Hematopoietic multipotent progenitor cell treated with erythropoietin and hydrocortisone succinate and interleukin-3 and kit ligand, for 17 days (in vitro differentiated cells): ENCODE data around the gene ARVCF.

ENCODE experiments used
- DNase-seq: peaks from one replicate; pipeline ENCODE4 v3.0.0-alpha.2; 2015; ENCODE audit warnings: low spot score

The ARVCF gene, protein sequence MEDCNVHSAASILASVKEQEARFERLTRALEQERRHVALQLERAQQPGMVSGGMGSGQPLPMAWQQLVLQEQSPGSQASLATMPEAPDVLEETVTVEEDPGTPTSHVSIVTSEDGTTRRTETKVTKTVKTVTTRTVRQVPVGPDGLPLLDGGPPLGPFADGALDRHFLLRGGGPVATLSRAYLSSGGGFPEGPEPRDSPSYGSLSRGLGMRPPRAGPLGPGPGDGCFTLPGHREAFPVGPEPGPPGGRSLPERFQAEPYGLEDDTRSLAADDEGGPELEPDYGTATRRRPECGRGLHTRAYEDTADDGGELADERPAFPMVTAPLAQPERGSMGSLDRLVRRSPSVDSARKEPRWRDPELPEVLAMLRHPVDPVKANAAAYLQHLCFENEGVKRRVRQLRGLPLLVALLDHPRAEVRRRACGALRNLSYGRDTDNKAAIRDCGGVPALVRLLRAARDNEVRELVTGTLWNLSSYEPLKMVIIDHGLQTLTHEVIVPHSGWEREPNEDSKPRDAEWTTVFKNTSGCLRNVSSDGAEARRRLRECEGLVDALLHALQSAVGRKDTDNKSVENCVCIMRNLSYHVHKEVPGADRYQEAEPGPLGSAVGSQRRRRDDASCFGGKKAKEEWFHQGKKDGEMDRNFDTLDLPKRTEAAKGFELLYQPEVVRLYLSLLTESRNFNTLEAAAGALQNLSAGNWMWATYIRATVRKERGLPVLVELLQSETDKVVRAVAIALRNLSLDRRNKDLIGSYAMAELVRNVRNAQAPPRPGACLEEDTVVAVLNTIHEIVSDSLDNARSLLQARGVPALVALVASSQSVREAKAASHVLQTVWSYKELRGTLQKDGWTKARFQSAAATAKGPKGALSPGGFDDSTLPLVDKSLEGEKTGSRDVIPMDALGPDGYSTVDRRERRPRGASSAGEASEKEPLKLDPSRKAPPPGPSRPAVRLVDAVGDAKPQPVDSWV

DNA sequence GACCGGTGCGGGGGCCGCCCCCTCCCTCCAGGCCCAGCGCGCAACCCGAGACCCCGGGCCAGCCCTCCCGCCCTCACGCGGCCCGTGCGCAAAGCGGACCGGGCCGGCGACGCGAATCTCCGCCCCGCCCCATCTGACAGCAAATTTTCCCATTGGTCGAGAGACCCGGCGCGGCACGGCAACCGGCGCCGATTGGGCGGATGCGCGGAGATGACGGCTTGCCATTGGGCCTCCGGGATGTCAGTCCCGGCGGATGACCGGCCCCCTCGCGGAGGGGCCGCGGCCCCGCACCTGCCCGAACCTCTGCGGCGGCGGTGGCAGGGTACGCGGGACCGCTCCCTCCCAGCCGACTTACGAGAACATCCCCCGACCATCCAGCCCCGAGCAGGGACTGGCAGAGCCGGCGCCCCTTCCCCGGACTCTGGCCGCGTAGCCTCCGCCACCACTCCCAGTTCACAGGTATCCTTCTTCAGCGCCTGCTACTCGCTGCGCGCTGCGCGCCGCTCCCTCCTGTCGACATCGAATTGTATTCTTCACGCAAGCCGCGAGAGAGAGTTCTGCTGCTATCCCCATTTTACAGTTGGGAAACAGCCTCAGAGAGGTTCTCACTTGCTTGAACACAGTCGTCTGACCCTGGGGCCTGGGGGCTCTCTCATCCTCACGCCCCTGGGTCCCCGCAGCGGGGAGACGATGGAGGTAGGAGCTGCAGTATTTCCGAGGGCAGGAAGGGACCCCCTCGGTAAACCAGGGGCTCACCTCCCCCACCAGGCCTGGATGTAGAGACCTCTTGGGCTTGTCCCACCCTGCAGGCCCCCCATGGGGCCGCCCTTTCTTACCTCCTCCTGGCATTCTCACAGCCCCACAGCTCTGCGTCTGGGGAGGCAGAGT lies at the start of gene ARVCF:
TSS of gene ARVCF (minus strand) at position 90 of the 888 bp plus-strand sequence. CDS start 26,029 bp downstream, outside the sequence.
- peak; percentile 93 for DNase-seq

DNA sequence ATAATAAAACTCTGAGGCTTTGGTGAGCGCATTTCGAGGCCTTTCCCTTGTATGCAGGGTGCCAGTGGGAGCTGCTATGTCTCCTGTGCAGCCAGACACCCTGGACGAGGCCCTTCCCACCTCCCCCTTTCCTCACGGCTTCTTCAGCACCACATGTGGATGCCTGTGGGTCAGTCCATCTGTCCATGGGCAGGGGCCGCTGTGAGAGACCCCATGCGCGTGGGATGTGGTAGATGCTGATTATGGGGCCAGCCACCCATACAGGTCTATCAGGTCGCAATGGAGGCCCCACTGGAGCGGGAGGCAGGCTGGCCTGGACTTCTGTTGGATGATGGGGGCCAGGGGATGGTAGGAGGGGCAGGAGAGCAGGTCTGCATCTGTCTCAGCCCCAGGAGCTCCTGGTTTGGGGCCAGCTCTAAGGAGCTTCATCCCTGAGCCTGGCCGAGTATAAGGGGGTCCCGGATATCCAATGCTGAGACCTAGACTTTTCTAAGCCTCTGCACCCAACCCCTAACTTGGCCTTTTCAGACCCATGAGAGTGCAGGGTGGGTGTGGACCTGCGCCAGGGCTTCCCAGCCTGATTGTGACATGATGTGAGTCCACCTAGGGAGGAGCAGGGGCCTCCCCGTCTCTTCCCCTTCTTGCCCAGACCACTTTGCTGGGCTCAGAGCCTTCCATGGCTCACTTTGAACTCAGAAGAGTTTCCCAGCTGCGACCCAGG lies 49.4 kb upstream of the ARVCF start:
- no peak for DNase-seq

DNA sequence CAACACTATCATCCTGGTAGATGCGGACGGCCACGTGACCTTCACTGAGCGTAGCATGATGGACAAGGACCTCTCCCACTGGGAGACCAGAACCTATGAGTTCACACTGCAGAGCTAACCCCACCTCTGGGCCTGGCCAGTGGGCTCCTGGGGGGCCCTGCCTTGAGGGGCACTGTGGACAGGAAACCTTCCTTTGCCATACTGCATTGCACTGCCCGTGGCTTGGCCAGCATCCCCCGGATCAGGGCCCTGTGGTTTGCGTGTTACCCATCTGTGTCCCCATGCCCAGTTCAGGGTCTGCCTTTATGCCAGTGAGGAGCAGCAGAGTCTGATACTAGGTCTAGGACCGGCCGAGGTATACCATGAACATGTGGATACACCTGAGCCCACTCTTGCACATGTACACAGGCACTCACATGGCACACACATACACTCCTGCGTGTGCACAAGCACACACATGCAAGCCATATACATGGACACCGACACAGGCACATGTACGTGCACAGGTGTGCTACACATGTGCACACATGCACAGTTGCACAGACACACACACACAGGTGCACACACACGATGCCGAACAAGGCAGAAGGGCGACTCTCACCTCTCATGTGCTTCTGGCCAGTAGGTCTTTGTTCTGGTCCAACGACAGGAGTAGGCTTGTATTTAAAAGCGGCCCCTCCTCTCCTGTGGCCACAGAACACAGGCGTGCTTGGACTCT lies 48.1 kb upstream of the ARVCF start:
- no peak for DNase-seq

DNA sequence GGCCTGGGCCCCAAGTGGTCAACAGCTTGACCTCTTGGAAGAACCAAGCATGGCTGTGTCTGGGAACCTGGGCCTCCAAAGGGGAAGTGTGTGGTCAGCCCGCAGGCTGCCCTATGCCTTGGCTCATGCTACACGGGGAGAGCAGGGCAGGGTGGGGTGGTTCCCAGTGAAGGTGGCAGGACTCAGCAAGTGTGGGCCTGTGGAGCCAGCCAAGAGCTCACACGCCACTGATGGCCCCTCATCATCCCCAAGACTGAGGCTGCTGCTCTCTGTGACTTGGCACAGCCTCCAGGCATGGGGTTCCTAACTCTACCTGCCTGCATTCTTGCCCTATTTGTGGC lies 47.5 kb upstream of the ARVCF start:
- no peak for DNase-seq

DNA sequence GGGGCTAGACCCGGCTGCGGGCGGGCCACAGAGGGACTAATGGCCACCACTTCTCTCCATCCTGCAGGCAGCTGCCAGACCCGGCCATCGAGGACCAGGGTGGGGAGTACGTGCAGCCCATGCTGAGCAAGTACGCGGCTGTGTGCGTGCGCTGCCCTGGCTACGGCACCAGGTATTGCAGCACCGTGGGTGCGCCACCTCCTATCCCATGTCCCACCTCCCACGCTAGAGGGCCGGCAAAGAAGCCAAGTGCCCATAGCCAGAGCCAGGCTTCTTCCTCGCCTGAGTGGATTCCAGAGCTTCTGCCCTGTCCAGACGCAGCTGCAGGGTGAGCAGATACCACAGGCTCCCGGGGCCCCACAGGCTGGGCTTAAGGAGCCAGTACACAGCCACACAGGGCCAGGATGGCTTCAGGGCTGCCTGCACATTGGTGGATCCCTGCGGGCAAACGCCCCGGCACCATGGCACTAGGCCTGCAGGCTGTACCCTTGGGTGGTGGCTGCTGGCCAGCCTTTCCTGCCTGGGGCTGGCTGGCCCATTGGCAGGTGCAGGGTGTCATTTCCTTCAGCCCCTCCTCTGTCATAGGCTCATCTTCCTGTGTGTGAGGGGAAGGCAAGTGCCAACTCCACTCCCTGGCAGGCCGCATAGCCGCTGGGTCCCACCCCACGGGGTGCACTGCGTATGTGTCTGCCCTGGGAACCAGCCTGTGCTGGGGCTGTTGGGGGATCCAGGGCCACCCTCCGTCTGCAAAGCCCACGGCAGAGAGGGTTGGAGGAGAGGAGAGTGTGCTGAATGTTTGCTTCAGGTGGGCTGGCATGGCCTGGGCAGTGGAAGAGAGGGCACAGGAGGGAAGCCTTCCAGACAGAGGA lies 46.9 kb upstream of the ARVCF start:
- no peak for DNase-seq

DNA sequence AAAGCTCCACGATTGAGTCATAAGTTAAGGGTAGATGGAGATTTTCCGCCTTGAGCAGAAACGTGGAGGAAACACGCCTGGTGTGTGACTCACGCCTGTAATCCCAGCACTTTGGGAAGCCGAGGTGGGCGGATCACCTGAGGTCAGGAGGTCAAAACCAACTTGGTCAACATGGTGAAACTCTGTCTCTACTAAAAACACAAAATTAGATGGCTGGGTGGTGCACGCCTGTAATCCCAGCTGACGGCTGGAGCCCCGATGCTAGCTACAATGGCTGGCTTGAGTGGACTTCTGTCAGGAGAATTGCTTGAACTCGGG lies 46.1 kb upstream of the ARVCF start:
- DNase-seq: no peak

DNA sequence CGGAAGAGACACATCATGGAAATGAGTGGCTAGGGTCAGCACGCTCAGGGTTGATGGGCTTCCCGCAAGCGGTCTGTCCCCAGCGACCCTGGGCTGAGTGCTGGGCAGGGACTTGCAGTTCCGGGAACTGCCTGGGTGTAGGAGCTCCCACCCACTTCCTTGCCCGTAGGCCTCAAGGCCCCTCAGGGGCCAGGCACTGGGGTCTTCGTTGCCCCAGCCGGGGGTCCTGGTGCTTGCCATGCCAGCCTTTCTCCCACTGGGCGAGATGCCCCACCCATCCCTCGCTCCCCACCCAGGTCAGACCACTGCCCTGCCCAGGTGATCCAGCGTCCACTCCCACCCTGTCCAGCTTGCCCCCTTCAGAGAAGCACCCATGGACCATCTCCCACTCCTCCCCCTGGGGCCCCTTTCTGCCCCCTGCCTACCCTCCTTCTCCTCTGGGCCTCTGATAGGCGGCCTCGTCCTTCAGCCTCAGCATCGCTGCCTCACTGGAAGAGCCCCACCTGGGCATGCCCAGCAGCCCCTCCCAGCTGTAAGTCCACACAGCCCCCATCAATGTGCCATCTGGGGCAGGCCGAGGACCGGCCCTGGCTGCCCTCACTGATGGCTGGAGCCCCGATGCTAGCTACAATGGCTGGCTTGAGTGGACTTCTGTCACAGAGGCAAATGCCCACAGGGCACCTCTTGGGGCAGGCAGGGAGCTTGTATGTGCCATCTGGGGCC lies 45.6 kb upstream of the ARVCF start:
- DNase-seq: no peak

DNA sequence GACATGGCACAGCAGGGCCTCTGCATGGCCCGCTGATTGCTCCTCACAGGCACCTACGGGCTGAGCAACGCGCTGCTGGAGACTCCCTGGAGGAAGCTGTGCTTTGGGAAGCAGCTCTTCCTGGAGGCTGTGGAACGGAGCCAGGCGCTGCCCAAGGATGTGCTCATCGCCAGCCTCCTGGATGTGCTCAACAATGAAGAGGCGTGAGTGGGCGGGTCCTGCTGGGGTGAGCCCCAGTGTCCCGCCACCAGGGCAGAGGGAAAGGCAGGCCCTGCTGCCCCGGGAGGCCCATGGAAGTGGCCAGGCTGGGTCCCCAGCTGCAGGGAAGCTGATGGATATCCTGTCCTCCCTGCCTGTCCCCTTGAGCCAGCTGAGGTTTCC lies 44.8 kb upstream of the ARVCF start:
- no peak for DNase-seq

DNA sequence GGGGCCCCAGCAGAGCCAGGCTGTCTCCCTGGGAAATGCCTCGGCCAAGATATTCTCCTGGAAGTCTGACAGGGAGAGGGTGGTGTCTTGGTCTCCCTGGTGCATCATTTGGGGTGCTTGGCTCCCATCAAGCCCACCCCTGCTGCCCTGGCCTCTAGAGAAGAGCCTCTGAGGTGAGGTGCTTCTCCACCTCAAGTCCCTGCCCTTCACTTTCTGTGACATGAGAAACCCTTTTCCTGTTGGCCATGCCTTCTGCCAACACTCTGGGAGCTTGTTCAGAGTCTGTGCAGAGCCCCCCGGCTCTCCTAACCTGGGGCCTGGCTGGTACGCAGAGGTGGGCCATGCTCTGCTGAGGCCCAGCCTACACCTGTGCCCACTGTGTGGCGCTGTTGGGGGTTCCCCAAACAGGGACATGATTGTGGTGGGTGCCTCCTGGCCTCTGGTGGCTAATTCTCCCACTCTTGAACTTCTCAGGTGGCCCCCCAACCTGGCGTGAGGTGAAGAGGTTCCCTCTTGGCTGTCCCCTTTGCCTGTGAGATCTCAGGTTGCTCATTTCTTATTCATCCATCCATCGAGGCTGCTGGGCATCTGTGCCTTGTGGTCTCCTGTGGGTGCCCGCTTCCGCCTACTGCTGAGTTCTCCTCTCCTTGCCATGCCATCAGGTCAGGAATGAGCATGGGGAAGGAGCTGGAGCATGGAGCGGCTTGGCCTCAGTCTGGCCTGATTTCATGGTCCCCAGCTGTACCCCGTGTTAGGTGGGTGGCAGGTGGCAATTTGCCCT lies 44.3 kb upstream of the ARVCF start:
- no peak for DNase-seq

DNA sequence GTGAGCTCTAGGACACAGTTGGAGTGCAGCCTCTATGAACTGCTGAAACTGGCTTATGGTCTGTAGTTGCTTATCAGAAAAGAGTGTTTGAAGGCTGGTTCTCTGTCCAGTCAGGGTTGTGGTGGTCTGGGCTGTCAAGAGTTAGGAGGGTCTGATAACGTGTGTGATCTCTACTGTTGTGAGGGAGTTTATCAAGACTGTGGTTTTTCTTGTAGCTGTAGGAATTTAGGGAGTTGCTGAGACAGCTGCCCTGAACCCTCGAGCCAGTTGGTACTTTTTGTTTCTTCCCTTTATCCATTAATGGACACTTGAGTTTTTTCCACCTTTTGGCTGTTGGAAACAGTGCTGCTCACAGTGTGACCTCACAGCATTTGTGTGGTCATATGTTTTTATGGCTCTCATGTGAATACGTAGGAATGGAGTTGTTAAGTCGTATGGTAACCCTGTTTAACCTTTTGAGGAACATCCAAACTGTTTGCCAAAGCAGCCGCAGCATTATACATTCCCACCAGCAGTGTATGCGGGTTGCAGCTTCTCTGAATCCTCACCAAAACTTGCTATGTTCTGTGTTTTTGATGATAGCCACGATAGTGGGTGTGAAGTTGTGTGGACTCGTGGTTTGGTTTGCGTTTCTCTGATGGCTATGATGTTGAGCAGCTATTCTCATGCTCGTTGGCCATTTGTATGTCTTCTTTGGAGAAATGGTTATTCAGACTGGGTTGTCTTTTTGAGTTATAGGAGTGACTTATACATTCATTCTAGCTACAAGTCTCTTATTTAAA lies 42.6 kb upstream of the ARVCF start:
- DNase-seq: no peak

DNA sequence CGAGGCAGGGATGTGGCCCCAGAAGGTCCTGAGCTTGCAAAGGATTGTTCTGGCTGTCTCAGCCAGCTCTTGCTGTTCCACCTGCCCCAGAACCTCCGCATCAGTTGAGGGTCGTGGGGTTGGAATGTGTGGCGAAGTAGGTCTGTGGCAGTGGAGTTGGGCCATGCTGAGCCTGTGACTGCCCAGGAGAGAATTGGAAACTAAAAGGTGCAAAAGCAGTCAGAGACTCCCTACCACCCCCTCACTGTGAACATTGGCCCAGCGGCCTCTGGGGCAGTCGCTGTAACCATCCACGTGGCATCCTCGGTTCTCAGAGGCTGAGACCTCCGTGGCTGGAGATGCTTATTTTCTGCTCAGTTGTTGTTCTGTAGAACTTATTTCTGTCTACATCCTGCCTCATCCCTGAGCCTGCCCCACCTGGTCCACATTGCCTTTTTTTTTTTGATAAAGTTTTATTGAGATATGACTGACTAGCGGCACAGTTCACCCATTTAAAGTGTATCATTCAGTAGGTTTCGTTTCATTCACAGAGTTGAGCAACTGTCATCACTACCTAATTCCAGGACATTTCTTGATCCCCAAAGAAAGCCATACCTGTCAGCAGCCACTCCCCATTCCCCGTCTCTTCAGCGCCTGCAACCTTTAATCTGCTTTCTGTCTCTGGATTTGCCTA lies 41.1 kb upstream of the ARVCF start:
- no peak for DNase-seq

DNA sequence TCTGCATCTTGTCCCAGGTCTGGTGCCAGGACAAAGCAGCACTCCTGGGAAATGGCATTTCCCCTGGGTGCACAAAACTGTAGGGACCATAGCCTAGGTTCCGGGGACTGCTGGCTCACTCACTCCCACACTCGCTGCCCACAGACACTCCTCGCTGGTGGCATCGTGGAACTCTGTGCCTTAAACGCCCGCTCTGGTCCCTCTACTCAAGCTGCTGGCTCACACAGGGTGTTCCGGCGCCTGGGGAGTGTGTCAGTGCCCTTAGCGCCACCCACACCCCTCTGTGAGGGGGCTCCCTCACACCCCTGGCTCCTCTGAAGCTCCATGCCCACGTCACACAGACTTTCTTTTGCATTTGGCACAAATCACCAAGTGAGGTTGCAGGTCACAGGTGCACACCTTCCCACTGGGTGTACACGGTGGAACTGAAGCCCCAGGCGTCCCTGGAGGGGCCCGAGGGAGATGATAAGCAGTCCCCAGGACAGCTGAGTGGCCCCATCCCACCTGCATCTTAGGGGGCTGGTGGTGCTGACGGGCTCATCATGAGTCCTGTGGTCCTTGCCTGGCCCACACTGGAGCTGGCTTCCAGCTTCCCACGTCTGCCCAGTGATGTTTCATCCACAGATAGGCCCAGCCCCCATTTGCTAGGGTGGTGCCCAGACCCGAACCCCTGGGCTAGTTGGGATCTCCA lies 40.2 kb upstream of the ARVCF start:
- no peak for DNase-seq

DNA sequence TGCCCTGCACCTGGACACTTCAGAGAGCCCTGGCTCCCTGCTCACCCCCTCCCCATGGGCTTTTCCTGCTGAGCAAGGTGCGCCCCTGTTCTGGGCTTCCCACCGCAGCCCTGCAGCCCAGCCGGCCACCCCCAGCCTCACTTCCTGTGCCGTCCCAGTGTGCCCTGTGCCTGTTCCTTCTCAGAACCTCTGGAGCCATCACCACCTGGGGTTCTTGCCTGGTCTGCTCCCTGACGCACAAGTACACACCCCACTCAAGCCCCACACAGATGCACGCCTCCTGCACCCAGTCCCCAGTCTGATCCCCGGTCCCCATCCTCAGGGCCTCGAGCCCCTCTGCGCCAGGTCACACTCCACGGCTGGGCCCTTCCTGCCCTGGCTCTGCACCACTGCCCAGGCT lies 39.5 kb upstream of the ARVCF start:
- DNase-seq: no peak

DNA sequence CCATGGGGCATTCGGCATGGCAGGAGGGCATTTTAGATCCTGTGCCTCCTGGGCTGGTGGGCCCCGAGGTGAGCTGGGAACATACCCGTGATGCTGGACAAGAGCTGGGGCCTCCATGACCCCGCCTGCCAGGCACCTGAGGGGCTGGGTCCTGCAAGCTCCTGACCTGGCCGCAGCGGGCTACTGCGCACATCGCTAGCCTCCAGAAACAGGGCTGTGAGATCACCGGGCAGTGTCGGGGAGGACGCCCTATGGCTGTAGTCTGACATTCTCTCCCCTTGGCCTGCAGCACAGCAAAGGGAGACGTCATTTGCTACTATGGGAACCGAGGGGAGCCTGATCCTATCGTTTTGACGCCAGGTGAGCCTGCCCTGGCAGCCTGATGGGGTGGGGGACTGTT lies 39.0 kb upstream of the ARVCF start:
- DNase-seq: no peak

DNA sequence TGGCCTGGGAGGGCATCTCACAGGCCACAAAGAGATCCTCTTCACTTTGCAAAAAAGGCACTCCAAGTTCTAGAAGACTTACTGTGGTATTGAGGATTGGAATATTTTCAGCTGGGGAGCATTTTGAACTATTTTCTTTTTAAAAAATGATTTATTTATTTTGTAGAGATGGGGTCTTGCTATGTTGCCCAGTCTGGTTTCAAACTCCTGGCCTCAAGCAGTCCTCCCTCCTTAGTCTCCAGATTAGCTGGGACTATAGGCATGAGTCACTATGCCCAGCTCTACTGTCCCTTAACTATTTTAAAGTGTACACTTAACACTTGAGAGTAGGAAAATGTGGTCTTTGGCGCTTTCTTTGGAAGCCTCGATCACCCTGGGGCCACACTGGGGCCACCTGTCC lies 38.5 kb upstream of the ARVCF start:
- DNase-seq: no peak

DNA sequence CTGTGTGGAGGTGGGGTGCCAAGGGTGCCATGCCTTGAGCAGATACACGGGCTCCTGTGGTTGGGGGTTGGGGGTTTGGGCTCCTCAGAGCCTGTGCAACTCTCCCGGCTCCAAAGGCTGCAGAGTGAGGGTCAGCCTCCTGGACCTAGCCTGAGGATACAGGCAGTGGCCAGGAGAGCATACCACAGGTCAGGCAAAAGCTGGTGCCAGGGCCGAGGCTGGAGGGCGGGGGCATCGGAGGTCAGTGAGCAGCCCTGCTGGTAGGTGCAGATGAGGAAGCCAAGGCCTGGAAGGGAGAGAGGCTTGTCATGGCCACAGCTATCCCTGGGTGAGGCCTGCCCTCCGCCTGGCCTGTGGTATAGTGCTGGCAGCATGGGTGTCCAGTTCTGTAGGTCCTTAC lies 37.9 kb upstream of the ARVCF start:
- no peak for DNase-seq

DNA sequence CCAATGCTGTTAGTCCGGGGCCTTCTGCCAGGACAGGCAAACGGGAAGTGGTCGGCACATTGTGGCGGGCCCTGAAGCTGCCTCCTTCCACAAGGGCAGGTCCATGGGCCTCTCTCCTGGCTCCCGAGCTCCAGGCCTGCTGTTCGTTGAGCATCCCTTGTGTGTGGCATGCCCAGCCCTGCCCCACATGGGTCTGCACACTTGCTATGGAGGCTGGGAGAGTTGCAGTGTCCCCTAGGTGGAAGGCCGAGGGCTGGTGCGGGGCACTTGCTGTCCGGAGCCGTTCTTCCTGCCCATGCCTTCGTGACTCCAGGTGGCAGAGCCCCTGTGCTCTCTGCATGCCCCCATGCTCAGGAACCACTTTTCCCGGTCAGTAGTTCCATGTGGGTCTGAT lies 37.4 kb upstream of the ARVCF start:
- no peak for DNase-seq
